Activated CD8-positive, alpha-beta memory T cell treated with anti-CD3 and anti-CD28 coated beads, Interleukin-2, amount 50 U/mL, for 4 hours (primary cell): ENCODE results near the gene MRPS7.
A peak's percentile ranks its signal among the peaks of the same experiment; 100 is the strongest.
"Not testable (repeated sequence)": the region's sequence is repeated elsewhere in the genome, so short reads cannot be mapped to it uniquely, and the experiment has no call there.

Source experiments
- DNase-seq: peaks from one replicate; pipeline ENCODE4 v3.0.0-alpha.2; 2020

Gene MRPS7

DNA sequence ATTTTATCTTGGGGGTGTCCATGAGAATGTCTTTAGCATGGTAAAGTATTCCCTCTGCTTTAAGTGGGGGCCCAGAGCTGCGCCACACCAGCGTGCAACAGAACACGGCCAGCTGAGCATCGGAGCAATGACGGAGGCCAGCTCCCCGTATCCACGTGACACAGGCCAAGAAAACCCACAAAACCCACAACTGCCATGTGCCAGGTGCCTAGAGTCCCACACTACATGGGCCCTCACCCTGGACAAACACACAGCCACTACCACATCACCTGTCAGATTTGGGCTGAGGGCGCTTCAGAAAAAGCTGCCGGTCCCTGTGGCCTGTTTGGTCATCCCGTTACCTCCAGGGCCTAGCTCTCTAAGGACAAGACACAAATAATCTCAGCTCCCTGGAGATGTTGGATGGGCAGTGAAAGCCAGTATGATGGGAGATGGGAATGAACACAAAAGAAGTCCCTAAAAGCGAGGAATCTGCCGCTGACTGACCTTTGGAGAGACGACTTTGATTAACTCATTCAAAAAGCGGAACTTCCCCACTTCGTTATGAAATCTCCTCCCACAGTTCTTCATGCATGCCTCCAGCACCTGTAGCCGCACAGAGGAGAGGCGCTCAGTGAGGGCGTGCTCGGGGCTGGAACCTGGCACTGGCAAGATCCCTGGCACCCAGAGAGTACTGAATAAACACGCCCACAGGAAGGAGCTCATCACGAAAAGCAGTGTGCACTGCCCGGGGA is 17.4 kb upstream of the MRPS7 start:
- no peak for DNase-seq

GRCh38 chr17:75245011-75245410 is 16.7 kb upstream of the MRPS7 start:
- no peak for DNase-seq

GRCh38 chr17:75246404-75246803 is 15.3 kb upstream of the MRPS7 start:
- DNase-seq: no peak

GRCh38 chr17:75249564-75249963 is 12.1 kb upstream of the MRPS7 start:
- DNase-seq: no peak

- peak; percentile 79 for DNase-seq
Observed at GRCh38 chr17:75250009-75250471, 11.6 kb upstream of the MRPS7 start.

DNA sequence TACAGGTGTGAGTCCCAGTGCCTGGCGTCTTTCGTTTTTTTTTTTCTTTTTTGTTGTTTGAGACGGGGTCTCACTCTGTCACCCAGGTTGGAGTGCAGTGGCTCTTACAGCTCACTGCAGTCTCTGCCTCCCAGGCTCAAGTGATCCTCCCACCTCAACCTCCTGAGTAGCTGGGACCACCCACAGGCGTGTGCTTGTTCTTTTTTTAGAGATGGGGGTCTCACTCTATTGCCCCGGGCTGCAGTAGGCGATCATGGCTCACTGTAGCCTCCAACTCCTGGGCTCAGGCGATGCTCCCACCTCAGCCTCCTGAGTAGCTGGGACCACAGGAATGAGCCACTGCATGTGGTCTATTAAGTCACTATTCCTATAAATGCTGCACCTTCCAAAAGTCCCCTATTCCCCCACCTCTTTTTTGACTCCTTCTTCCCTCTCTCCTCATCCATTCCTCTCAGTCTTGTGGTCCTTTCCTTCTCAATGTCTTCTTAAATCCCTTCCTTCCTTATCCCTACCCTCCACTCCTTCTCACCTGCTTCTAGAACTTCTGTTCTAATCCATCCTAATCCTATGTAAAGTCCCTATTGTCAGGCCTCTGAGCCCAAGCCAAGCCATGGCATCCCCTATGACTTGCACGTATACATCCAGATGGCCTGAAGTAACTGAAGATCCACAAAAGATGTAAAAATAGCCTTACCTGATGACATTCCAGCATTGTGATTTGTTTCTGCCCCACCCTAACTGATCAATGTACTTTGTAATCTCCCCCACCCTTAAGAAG is 9.5 kb upstream of the MRPS7 start:
- DNase-seq: no peak

DNA sequence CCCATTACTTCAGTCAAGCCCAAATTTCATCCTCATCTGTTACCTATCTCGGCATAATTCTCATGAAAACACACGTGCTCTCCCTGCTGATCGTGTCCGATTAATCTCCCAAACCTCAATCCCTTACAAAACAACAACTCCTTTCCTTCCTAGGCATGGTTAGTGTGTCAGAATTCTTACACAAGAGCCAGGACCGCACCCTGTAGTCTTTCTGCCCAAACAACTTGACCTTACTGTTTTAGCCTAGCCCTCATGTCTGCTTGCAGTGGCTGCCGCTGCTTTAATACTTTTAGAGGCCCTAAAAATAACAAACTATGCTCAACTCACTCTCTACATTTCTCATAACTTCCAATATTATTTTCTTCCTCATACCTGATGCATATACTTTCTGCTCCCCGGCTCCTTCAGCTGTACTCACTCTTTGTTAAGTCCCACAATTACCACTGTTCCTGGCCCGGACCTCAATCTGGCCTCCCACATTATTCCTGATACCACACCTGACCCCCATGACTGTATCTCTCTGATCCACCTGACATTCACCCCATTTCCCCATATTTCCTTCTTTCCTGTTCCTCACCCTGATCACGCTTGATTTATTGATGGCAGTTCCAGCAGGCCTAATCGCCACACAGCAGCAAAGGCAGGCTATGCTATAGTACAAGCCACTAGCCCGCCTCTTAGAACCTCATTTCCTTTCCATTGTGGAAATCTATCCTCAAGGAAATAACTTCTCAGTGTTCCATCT is 5.6 kb upstream of the MRPS7 start:
- not testable (repeated sequence) for DNase-seq

DNA sequence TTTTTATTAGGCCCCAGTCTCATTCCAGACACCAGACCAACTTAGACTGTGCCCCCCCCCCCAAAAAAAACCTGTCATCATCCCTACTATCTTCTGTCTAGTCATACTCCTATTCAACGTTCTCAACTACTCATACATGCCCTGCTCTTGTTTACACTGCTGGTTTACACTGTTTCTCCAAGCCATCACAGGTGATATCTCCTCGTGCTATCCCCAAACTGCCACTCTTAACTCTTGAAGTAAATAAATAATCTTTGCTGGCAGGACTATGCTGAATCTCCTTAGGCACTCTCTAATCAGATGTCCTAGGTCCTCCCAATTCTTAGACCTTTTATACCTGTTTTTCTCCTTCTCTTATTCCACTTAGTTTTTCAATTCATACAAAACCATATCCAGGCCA is 4.5 kb upstream of the MRPS7 start:
- not testable (repeated sequence) for DNase-seq

DNA sequence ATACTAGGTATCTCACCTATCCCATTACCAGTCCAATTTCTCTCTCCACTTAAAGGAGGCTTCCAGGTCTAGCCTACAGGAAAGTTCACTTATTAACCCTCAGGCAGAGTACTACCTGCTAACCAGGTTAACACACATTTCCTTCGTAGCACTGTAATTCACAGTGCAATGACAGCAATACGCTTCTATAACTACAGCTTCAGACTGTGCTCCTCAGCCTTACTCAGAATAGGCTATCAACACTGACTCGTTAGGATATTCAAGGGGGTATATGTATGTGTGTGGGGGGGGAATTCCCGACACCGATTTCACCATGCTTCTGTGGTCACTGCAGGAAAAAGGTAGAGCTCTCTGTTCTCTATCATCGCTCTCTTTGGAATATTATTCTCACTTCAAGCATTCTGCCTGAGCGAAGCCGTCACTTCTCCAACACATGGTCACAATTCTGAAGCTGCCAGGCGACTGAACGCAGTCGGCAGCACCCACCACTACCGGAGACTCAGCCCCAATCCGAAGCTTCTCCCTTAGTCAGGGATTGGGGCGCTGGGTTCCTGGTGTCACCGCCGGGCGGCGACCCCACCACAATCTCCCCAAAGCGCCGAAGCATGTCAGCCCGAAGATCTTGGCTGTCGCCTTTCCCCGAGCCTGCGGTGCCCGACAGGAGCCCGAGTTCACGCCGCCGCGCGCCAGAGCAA is 891 bp upstream of the MRPS7 start:
- no peak for DNase-seq

DNA sequence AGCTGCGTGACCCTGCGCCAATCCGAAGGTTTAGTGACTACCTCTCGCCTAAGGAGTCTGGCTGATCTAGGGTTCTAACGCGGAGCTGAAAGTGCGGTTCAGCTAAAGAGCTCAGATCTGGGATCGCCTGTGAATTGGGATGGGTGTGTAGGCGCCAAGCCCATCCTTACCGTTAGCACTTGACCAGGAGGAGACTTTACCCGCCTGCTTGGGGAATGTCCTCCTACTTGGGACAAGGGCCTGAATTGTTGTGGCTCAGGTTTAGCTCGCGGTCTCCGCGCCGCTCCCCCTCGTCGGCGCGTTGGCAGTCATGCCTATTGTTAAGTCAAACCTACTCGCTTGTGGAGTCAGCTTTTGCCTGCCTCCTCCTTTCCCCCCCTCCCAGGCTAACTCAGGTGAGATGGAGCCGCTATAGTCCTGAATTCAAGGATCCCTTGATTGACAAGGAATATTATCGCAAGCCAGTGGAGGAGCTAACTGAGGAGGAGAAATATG is 480 bp downstream of the MRPS7 start:
- DNase-seq: no peak

DNA sequence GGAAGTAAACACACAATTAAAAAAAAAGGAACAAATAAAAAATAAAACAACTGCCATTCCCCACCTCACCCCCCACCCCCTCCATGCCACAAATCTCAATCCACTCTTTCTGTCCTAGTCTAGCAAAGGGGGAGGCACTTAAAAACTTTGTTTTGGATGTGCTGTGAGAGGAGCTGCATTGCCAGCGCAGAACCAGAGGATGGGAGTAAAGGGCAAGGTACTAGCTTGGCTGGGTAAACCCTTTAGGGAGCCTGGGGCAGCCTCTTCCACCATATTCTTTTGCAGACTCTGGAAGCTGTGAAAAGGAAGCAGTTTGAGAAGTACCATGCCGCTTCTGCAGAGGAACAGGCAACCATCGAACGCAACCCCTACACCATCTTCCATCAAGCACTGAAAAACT is 1.4 kb downstream of the MRPS7 start:
- no peak for DNase-seq

DNA sequence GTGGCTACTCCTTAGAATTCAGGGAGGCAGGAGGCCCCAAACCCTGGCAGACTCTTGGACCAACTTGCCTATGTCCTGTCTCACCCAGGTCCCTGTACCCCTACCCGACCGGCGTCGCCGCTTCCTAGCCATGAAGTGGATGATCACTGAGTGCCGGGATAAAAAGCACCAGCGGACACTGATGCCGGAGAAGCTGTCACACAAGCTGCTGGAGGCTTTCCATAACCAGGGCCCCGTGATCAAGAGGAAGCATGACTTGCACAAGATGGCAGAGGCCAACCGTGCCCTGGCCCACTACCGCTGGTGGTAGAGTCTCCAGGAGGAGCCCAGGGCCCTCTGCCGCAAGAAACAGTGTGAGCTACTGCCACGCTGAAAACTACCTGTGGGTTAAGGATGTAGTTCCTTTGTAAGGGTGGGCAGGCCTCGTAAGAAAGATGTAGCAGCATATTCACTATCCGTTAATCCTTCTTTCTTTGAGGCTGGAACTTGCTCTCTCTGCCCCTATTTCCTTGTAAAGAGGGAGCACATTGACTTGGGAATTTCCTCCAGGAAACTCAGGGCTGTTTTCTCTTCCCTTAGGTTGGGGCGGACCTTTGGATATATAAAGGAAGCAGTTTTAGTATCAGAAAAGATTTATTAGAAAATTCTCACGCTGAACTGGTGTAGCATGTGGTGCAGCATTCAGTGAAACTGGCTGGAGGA is 4.1 kb downstream of the MRPS7 start:
- DNase-seq: no peak

GRCh38 chr17:75266316-75267152 is 4.9 kb downstream of the MRPS7 start:
- no peak for DNase-seq

GRCh38 chr17:75267153-75267410 is 5.4 kb downstream of the MRPS7 start:
- DNase-seq: no peak

DNA sequence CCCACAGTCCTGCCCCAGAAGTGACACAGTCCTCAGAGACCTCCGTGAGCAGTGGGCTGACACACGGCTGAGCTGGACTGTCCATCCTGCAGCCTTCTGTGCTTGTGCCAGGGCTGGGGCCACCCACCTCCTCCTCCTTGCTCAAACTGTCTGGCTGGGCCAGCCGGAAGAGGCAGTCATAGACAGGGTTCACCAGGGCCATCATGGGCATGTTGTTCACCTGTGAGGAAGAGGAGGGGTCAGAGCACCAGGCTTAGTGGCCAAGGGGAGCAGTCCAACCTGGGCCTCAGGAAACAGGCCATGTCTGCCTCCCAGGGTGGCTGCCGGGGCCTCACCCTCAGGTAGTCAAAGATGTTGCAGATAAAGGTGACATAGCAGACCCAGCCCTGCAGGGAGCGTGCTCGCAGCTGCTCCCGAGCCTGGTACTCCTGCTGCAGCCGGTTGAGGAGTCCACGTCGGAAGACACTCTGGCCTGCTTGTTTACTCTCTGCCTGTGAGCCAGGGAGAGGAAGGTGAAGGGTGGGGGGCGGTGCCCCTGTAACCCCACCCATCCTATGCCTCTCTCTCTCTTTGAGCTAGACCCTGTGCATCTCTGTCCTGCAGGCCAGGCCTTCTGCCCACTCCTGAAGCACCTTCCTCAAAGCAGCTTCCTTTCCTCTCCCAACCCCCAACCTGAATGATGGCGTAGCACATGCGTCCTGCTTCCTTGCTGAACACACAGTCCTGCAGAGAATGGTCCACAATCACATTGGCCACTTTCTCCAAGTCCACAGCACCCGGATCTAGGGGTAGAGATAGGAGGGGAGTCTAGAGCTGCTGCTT is 5.9 kb downstream of the MRPS7 start:
- no peak for DNase-seq

DNA sequence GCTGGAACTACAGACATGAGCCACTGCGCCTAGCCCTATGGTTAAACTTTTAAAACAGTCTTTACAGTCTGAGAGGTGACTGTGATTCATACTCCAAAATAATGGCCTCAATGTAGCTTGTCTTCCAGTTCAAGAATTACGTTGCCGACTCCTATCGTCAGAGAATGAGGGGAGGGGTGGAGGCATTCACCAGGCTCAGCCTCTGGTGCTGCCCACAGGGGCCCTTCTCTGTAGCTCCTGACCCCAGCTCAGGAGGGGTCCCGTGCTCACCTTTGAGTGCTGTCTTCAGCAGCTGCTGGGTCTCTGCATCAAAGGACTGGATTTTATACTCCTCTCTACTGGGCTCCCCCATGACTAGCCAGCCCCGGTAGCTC is 8.2 kb downstream of the MRPS7 start:
- DNase-seq: no peak

GRCh38 chr17:75270218-75270965 is 8.7 kb downstream of the MRPS7 start:
- peak; percentile 50 for DNase-seq

DNA sequence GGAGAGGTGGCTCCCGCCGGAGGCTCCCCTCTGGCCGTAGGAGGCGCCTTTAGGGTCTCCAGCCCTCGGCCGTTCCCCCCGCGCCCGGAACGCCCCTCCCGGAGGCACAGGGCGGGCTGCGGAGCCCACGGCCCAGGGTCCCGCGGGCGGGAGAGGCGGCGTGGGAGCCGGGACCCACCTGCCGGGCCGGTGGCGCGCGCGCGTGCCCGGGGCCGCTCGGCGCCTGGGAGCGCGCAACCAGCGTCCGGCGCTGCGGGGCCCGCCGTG is 9.2 kb downstream of the MRPS7 start, which contains the start of gene MIF4GD:
TSS of gene MIF4GD (minus strand) at position 266 of the 267 bp plus-strand sequence. CDS start 1,036 bp downstream, outside the sequence.
- DNase-seq: no peak

DNA sequence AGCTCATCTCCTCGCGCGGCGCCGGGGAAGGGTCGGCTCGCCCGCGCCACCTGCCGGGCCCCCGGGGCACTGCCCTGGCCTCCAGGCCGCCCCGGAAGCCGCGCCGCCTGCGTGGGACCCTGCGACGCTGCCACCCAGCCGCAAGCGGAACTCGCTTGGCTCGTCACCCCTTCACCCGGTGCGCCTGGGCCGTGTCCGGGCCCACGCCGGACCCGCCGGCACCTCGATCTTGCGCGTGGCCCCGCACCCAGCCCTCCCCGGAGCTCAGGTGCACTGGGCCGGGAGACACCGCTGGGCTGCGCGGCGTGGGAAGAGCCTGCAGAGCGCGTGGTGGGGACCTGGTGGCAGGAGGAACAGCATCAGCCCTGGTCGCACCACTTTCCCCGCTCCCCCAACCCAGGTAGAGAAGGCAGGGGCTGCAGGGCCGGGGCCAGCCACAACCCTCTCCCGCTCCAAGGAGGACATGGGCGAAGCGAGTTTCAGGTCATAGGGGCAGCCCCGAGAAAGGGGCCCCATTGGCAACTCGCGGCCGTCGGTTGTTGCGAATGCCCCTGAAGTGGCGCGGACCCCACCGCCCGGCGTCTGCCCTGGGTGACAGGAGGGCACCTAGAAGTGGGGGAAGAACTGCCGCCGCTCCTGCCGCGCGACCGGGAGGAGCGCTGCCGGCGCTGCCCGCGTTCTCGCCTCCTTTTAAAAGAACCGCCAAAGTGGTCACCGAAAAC is 9.7 kb downstream of the MRPS7 start:
- DNase-seq: peak; percentile 90
